GM21526 (cell line): ENCODE data around the gene GDPD2.
"Not testable (repeated sequence)": the region's sequence is repeated elsewhere in the genome, so short reads cannot be mapped to it uniquely, and the experiment has no call there.

ENCODE experiments used
- ATAC-seq: cut with Tn5 transposase; IDR thresholded peaks from one replicate; pipeline ENCODE4 v1.9.1; 2021; ENCODE audit warnings: moderate library complexity; ENCODE audit not compliant: unreplicated experiment, low FRiP score

GDPD2 gene

GRCh38 chrX:70422851-70423341, at the start of gene GDPD2:
TSS of gene GDPD2 (plus strand) at chrX:70423314. CDS start at chrX:70424985, 1,671 bp downstream.
- no peak for ATAC-seq

- no peak for ATAC-seq
Observed at GRCh38 chrX:70386235-70386634, 36.9 kb upstream of the GDPD2 start.

GRCh38 chrX:70398899-70399298, 24.2 kb upstream of the GDPD2 start:
- ATAC-seq, result no peak

GRCh38 chrX:70400181-70400580, 22.9 kb upstream of the GDPD2 start:
- ATAC-seq, result not testable (repeated sequence)

- no peak for ATAC-seq
Observed at GRCh38 chrX:70402721-70403120, 20.4 kb upstream of the GDPD2 start.

GRCh38 chrX:70405003-70405402, 18.1 kb upstream of the GDPD2 start:
- ATAC-seq, result no peak

- no peak for ATAC-seq
Observed at GRCh38 chrX:70410921-70411320, 12.2 kb upstream of the GDPD2 start.

GRCh38 chrX:70411475-70411874, 11.6 kb upstream of the GDPD2 start:
- ATAC-seq, result no peak

- ATAC-seq, result no peak
Observed at GRCh38 chrX:70421618-70422017, 1.5 kb upstream of the GDPD2 start.

- ATAC-seq, result no peak
Observed at GRCh38 chrX:70423936-70424675, 992 bp downstream of the GDPD2 start.

- no peak for ATAC-seq
Observed at GRCh38 chrX:70424801-70425200, 1.7 kb downstream of the GDPD2 start.

- ATAC-seq, result no peak
Observed at GRCh38 chrX:70426286-70427278, 3.5 kb downstream of the GDPD2 start.

GRCh38 chrX:70427365-70427764, 4.3 kb downstream of the GDPD2 start:
- ATAC-seq, result no peak

- no peak for ATAC-seq
Observed at GRCh38 chrX:70429759-70430158, 6.6 kb downstream of the GDPD2 start.

- ATAC-seq, result no peak
Observed at GRCh38 chrX:70432936-70433847, 10.1 kb downstream of the GDPD2 start.

- ATAC-seq, result peak; percentile 57
Observed at GRCh38 chrX:70433848-70434351, 10.8 kb downstream of the GDPD2 start.

GRCh38 chrX:70434352-70434866, 11.3 kb downstream of the GDPD2 start:
- ATAC-seq, result peak; percentile 46

GRCh38 chrX:70434914-70435586, 11.9 kb downstream of the GDPD2 start:
- no peak for ATAC-seq

GRCh38 chrX:70436343-70436742, 13.2 kb downstream of the GDPD2 start:
- no peak for ATAC-seq
